ENCODE measurements around the gene PCF11. TPM values are rescaled to one million over a fixed set of nuclear protein-coding genes. Genes with fewer than 3 reads are reported as not detected.

PCF11 gene, protein sequence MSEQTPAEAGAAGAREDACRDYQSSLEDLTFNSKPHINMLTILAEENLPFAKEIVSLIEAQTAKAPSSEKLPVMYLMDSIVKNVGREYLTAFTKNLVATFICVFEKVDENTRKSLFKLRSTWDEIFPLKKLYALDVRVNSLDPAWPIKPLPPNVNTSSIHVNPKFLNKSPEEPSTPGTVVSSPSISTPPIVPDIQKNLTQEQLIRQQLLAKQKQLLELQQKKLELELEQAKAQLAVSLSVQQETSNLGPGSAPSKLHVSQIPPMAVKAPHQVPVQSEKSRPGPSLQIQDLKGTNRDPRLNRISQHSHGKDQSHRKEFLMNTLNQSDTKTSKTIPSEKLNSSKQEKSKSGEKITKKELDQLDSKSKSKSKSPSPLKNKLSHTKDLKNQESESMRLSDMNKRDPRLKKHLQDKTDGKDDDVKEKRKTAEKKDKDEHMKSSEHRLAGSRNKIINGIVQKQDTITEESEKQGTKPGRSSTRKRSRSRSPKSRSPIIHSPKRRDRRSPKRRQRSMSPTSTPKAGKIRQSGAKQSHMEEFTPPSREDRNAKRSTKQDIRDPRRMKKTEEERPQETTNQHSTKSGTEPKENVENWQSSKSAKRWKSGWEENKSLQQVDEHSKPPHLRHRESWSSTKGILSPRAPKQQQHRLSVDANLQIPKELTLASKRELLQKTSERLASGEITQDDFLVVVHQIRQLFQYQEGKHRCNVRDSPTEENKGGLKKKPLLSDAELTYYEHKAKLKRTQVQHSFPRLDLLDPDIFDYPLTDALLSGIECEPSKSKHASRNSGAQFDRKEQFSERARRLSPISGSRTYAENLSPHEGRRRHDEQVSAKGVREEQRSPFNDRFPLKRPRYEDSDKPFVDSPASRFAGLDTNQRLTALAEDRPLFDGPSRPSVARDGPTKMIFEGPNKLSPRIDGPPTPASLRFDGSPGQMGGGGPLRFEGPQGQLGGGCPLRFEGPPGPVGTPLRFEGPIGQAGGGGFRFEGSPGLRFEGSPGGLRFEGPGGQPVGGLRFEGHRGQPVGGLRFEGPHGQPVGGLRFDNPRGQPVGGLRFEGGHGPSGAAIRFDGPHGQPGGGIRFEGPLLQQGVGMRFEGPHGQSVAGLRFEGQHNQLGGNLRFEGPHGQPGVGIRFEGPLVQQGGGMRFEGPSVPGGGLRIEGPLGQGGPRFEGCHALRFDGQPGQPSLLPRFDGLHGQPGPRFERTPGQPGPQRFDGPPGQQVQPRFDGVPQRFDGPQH (N-terminal part only)
- 17.3 to 29.1 TPM (median 25.3 TPM) in 5 replicates for total RNA-seq (2022; extraction: Qiagen RNA extraction; ENCODE audit: low read depth)

DNA sequence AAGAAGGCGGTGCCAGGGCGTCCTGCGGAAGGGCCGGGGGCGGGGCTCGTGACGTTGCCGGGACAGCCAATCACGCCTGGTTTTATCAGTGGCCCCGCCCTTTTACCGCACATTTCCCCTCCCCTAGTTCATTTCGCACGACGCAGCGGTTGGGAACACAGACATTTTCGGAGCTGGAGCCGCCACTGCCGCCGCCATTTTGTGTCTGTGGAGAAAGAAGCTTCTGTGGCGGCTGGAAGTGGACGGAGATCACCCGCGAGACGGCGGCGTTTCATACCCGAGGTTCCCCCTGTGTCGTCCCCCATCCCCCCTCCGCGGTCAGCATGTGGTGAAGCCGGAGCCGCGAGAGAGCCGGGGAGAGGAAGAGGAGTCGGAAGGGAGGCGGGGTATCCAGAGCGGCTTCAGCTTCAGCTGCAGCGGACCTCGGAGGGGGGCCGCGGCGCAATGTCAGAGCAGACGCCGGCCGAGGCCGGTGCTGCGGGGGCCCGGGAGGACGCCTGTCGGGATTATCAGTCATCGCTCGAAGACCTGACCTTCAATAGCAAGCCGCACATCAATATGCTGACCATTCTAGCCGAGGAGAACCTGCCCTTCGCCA is at the start of gene PCF11:
Gene PCF11 (plus strand): TSS at position 136 of the 598 bp plus-strand sequence. CDS start 309 bp downstream, at position 445.

DNA sequence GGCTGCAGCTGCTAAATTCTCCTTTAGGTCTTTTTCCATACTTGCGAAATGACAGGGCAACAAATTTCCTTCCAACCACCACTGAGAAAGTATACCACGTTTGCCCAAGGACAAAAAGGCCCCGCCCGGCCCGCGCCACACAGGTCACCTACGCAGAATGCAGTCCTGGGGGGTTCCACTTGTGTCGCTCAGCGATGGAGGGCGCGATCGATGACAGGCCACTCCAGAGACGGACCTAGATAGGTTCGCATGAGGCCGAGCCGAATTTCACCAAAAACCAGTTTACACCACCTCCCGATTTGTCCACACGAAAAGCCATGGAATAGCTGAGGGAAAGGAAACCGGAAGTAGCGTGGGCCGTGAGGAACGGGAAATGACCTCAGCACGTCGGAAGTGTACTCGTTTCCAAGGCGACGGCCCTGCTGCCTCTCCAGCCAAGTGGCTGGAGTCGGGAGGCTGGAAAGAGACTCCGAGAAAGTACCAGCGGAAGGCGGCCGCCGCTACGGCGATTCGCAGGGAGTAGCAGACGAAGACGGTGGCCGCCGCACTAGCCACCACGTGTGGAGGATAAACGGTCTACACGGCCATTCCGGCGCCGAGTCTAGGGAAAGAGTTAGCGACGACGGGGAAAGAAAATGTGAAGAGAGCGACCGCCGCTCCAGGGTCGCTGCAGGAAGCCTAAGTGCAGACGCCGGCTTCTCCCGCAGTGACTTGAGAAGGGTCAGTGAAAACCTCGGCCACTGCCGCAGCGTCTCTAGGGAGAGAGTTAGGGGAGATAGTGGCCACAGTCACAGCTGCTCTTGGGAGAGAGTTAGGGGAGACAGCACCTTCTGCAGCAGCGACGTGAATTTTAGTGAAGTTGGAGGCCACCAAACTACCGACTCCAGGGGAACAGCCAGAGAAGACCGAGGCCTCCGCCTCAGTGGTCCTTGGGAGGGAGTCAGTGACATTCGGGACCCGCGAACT is 36.7 kb downstream of the PCF11 start, which contains the start of gene ANKRD42:
Gene ANKRD42 (plus strand): TSS at position 398 of the 966 bp plus-strand sequence. CDS start 959 bp downstream, outside the sequence.

Other genes with a start within 250 kb of the PCF11 start
- 5.8 to 7.4 TPM (median 6.1 TPM) in 5 replicates for gene RAB30, start 85.2 kb upstream of the PCF11 start, total RNA-seq (2022; extraction: Qiagen RNA extraction; ENCODE audit: low read depth)
- gene ANKRD42, start 36.6 kb downstream of the PCF11 start, total RNA-seq (2022; extraction: Qiagen RNA extraction; ENCODE audit: low read depth), result 9.0 to 11.2 TPM (median 9.5 TPM) in 5 replicates
- 36.9 to 73.7 TPM (median 61.3 TPM) in 5 replicates for gene CCDC90B, start 129.2 kb downstream of the PCF11 start, total RNA-seq (2022; extraction: Qiagen RNA extraction; ENCODE audit: low read depth)

All from A549 treated with RU486 at 1 μM for 4 hours (cell line).